Retinal pigment epithelial cell (primary cell): ENCODE measurements around the gene DENND5B.

Experiments
- DNase-seq: peaks from one replicate; pipeline ENCODE4 v3.0.0-alpha.2; 2010; ENCODE audit warnings: low read depth
- H3K4me3 ChIP-seq: 2 replicates; pipeline ENCODE4 v1.5.1; 2011; ENCODE audit warnings: mild to moderate bottlenecking, low read length, control low read depth, moderate library complexity
- TF ChIP-seq, protein P1 (sequence below): conservative IDR thresholded peaks from 2 replicates; pipeline ENCODE4 v1.5.1; 2011; ENCODE audit warnings: low read depth, low read length, control low read depth, inconsistent platforms

Gene DENND5B

DNA sequence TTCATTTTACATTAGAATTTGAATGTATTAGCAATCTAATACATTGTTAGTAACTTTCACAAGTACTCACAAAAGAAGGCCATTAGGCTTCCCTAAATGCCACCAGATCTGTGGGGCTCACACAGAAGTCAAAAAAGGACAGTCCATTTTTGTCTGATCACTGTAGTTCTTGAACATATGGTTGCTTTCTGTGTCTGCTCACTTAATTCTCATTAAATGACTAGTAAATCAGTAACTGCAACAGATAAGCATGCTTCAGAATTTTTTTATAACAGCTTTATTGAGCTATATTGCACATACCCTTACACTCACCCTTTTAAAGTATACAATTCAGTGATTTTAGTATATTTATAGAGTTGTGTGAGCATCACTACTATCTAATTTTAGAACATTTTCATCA is 71.4 kb downstream of the DENND5B start:
- no peak overlapping the region for H3K4me3 ChIP-seq
- TF ChIP-seq, protein P1, sequence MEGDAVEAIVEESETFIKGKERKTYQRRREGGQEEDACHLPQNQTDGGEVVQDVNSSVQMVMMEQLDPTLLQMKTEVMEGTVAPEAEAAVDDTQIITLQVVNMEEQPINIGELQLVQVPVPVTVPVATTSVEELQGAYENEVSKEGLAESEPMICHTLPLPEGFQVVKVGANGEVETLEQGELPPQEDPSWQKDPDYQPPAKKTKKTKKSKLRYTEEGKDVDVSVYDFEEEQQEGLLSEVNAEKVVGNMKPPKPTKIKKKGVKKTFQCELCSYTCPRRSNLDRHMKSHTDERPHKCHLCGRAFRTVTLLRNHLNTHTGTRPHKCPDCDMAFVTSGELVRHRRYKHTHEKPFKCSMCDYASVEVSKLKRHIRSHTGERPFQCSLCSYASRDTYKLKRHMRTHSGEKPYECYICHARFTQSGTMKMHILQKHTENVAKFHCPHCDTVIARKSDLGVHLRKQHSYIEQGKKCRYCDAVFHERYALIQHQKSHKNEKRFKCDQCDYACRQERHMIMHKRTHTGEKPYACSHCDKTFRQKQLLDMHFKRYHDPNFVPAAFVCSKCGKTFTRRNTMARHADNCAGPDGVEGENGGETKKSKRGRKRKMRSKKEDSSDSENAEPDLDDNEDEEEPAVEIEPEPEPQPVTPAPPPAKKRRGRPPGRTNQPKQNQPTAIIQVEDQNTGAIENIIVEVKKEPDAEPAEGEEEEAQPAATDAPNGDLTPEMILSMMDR, result no peak
- no peak for DNase-seq

DNA sequence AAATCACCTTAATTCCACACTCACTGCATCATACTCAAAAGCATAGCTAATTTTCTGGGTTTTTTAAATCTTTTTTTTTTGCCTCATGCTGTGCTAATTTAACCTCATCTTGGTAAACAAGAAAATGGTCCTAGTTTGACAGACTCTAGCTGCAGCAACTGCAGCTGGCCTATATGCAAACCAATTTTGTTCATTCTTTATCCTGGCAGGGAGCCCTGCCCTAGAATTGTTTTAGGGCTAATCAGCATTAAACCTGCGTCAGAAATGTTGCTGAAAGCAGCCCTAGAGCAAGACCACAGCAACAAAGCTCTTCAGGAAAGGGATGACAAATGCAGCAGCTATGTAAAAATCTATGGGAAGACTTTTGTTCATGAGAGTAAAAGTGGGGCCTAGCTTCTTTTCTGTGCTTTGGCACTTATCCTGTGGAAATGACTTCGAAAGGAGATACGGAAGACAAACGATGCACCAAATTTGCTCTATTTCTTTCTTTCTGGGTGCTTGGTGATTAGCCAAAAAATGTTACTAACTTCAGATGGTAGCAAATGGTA is 72.2 kb downstream of the DENND5B start:
- TF ChIP-seq, protein P1, result no peak
- peak; percentile 99 for DNase-seq

DNA sequence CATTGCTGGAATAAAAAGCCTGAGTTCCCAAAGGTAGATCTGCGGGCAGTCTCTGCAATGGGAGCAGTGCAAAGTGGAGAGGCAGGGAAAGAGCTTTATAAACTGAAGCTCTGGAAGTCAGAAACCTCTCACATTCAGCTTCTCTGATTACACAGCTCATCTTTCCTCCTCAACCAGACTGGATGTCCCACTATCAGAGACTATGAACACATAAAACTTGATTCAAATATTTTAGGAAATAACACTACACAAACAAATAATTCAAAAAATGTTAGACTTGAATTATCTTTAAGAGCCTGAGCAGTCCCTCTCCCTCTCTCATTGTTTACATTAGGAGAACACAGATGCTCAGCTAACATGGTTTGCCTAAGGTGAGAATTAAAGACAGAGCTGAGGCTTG is 72.9 kb downstream of the DENND5B start:
- DNase-seq, result no peak
- TF ChIP-seq, protein P1, result no peak
- H3K4me3 ChIP-seq, result no peak overlapping the region

More for the DNA sequence above, 72.2 kb downstream of the DENND5B start:
- H3K4me3 ChIP-seq, result no peak overlapping the region

DNA sequence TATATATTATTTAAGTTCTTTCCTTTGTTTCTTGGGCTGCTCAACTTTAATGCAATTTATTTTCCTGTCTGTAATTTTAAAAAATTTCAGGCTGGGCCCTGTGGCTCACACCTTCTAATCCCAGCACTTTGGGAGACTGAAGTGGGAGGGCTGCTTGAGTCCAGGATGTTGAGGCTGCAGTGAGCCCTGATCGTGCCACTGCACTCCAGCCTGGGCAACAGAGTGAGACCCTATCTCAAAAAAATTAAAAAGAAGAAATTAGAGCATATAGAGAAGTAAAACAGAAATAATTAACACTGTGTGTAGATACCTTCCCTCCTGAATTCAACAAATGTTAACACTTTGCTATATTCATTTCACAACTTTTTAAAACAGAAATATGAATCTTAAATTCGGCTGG is 74.2 kb downstream of the DENND5B start:
- DNase-seq, result no peak
- TF ChIP-seq, protein P1, result no peak
- no peak overlapping the region for H3K4me3 ChIP-seq

DNA sequence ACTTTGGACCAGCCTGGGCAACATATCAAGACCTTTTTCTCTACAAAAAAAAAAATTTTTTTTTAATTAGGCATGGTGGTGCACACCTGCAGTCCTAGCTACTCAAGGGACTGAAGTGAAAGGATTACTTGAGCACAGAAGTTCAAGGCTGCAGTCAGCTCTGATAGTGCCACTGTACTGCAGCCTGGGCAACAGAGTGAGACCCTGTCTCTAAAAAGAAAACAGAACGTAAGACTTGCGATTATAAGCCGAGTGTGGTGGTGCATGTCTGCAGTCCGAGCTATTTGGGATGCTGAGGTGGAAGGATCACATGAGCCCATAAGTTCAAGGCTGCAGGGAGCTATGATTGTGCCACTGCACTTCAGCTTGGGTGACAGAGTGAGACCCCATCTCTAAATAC is 76.0 kb downstream of the DENND5B start:
- TF ChIP-seq, protein P1, result no peak
- DNase-seq, result no peak
- no peak overlapping the region for H3K4me3 ChIP-seq

DNA sequence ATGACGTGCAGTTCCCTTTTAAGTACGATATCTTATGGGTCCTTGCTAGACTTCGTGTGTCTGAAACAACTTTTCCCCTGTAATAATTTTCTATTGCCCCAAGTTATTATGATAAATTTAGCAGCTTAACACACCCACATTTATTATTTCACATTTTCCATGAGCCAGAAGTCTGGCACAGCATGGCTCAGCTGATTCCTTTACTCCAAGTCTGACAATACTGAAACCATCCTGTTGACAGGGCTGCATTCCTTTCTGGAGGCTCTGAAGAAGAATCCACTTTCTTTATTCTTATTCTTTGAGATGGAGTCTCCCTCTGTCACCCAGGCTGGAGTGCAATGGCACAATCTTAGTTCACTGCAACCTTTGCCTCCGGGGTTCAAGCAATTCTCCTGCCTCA is 80.9 kb downstream of the DENND5B start:
- no peak for DNase-seq
- TF ChIP-seq, protein P1, result no peak
- H3K4me3 ChIP-seq, result no peak overlapping the region

DNA sequence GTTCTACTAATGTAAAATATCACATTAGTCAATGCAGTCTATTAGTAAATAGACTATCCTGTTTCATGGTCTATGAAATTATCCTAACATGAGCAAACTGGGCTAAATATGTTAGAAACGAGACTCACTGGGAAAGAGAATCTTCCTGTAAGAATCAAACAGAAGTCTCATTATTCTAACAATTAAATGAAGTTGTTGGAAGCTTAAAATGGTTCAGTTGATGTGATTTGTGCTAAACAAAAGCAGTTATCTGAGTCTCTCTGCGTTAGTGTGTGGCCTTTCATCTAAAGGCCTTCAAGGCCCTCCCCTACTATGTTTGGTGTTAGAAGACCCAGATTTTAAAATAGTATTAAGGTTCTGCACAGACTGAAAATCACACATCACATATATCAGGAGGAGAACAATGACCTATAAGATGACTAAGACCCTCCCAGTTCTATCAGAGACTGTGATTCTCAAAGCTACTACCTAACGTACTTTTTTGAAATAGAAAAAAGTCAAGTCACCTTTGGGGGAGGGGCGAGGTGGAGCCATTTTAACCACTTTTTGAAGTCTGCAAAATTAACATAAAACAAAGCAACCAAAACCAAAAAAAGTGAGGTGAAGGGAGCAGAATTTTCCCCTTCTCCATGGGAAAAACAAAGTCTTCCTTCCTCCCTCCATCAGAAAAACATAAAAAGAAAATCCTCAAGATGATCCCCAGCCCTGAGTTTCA is 82.3 kb downstream of the DENND5B start:
- TF ChIP-seq, protein P1, result no peak
- DNase-seq, result no peak

More for the DNA sequence above, 82.3 kb downstream of the DENND5B start:
- H3K4me3 ChIP-seq, result no peak overlapping the region
